A204.1 (cell line): ENCODE results near the gene SEL1L2.

ENCODE experiments used
- FAIRE-seq: peaks from 2 replicates; lab custom pipeline; 2012; peaks lifted over from hg19 to GRCh38; lab: Jason Lieb, UNC

Gene SEL1L2

GRCh38 chr20:13814672-13815071, 175.7 kb downstream of the SEL1L2 start:
- no peak for FAIRE-seq

DNA sequence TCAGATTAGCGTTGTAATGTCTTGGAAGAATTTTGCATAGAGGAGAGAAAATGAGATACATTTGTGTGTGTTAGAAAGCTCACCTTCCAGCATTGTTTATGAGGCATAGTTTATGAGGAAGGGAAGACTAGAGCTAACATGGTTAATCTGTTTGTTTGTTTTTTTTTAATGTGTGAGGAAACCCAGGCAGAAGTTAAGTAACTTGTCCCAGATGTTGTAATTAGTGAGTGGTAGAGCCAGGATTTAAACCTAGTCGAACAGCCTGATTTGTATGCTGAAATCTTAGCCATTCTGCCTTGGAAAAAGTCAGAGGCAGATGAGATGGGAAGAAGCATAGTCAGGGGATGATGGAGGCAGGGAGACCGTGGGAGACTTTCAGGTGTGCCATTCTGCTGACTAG, 176.5 kb downstream of the SEL1L2 start:
- FAIRE-seq = no peak

DNA sequence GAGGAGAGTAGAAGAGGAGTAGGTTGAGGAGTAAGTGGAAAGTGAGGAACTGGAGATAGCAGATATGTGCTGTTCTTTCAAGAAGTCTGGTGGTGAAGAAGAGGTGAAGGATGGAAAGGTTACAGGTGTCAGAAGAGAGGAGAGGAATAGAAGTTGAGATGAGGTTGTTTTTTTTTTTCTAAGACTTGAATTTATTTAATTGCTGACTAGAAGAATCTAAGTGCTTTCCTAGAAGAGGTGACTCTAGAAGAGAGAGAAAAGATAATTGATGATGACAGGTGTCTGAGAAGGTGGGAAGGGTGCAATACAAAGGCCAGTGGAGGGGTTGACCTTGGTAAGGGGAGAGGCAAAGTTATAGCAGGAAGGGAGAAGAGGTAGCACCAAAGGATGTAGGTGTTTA, 180.0 kb downstream of the SEL1L2 start:
- FAIRE-seq = no peak

DNA sequence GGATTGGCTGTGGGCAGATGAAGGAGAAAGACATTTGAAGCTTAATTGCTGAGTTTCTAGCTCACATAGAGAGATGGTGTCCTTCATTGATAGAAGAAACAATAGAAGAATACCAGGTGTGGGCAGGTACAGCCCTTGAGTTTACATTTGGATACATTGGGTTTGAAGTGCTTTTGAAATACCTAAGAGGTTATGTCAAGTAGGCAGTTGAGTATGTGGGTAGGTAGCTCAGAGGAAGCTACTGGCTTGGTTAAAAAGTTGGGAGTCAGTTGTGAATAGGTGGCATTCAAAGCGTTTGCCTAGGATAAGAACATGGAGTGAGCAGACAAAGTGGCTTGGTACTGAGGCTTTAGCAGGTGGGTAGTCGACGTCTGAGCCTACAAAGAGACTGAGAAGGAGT, 180.6 kb downstream of the SEL1L2 start:
- FAIRE-seq = no peak

DNA sequence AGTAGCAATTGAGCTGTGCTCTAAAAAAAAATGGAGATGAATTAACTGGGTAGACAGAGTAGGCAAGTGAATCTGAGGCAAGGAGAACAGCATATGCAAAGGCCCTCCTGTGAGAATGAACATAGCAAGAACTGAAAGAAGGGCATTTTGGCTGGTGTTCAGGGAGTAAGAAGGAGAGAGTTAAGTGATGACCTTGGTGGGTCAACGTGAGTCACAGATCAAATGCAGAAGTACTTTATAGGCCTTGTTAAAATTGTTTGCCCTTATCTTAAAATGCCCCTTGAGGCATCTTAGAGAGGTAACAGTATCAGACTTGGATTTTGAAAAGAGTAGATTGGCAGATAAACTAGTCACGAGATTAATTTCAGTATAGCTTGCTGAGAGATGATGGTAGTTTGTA, 181.0 kb downstream of the SEL1L2 start:
- no peak for FAIRE-seq

DNA sequence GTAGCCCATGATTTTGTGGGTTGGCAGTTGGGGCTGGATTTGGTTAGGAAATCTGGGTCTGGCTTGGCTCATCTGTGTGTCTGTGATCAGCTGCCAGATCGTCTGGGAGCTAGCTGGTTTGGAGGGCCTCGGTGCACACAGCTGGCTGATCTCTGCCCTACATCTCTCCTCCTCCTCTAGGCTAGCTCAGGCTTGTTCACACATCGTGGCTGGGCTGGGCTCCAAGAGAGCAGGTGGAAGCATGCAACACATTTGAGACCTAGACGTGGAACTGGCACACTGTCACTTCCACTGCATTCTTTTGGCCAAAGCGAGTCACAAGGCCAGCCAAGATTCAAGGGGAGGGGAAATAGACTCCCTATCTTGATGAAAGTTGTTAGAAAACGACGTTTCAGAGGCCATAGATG, 189.7 kb downstream of the SEL1L2 start:
- no peak for FAIRE-seq

DNA sequence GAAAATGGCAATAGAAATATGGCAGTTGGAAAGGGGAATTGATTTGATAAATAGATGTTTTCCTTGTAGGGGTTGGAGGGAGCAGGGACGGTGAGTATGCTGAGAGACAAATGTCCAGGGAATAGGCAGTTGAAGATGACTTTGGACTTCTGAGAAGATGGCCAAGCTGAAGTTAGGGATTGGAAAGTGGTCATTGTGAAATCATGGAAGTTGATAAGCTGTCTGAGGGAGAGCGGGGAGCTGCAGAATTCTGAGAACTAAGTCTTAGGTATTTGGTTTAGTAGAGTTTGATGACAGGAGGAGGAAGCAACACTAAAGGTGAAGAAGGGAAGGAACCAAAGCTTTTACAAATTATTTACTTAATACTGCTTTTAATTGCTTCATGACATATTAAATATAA, 190.4 kb downstream of the SEL1L2 start:
- no peak for FAIRE-seq
